IPS DF 6.9 (cell line): ENCODE data around the gene TWF2.
"Not testable (repeated sequence)": the region's sequence is repeated elsewhere in the genome, so short reads cannot be mapped to it uniquely, and the experiment has no call there.

ENCODE experiments used
- DNase-seq: peaks from one replicate; pipeline ENCODE4 v3.0.0-alpha.2; 2013; ENCODE audit warnings: low read depth, low spot score
- H3K27ac ChIP-seq: one replicate; pipeline ENCODE4 v1.5.1; 2013; ENCODE audit warnings: low read length, control low read depth
- H3K27me3 ChIP-seq: 2 replicates; pipeline ENCODE4 v1.6.1; 2013; ENCODE audit warnings: mild to moderate bottlenecking, low read length; ENCODE audit not compliant: control insufficient read depth, insufficient read depth
- H3K36me3 ChIP-seq: 2 replicates; pipeline ENCODE4 v1.6.1; 2013; ENCODE audit warnings: low read length; ENCODE audit not compliant: control insufficient read depth, insufficient read depth
- H3K4me1 ChIP-seq: 2 replicates; pipeline ENCODE4 v1.6.1; 2013; ENCODE audit warnings: low read length; ENCODE audit not compliant: control insufficient read depth, insufficient read depth
- H3K4me3 ChIP-seq: 2 replicates; pipeline ENCODE4 v1.5.1; 2013; ENCODE audit warnings: mild to moderate bottlenecking, low read length
- H3K9me3 ChIP-seq: 2 replicates; pipeline ENCODE4 v1.6.1; 2013; ENCODE audit warnings: low read length, inconsistent platforms; ENCODE audit not compliant: control insufficient read depth, insufficient read depth
- WGBS: extraction: QIAGEN DNeasy Blood & Tissue Kit; methylation state at CpG from one replicate; pipeline ENCODE4 v1.1.7; 2013; ENCODE audit warnings: mixed read lengths, missing lambda C conversion rate; ENCODE audit not compliant: insufficient read length, insufficient coverage; 5-methylcytosine and 5-hydroxymethylcytosine counted together

TWF2 gene

DNA sequence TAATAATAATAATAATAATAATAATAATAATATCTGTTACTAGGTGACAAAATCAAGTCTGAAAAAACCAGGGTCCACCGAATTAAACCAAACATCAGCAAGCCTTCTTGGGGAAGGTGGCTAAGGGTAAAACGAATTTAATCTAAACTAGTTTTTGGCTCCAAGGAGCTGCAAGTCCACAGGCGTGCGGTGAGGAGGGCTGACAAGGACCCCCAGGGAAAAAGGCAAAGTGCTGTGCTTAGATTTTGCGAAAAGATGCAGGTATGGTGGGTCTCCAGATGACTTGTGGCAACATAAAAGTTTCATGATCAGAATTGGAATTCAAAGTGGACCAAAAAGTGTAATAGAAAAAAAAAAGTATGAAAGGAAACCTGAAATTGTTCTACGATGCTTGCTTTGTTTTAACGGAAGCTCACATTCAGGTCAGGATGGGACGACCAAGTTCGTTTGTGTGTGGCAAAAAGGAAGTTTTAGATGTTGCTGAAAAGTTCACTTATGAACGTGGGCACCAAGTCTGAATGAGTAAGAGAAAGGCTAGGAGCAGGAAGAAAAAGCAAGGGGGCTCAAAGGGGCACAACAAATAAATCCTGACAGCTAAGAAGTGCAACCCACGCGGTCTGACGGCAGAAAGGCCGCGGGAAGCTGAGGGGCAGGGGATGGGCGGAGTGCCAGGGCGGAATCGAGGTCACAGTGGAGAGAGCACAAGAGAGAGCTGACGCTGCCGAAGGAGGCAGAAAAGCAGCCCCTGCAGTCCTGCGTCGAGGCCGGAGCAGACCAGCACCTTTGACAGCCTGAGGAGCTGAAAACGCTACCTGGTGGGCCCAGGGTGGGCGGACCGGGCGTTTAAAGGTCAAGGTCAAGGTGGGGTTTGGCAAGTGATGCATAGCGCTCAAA, 38.4 kb upstream of the TWF2 start:
- peak overlapping the region; percentile 85; the same call in 1 of the 2 replicates for H3K4me3 ChIP-seq
- no peaks in the 10 kb centered on the region for H3K27me3 ChIP-seq
- no peak overlapping the region for H3K27ac ChIP-seq
- H3K4me1 ChIP-seq: no peaks in the 10 kb centered on the region
- no peaks in the 10 kb centered on the region for H3K36me3 ChIP-seq
- no peaks in the 10 kb centered on the region for H3K9me3 ChIP-seq
- DNase-seq: no peak
- no CpG with 5 or more reads among the region's 28 CpGs for WGBS

DNA sequence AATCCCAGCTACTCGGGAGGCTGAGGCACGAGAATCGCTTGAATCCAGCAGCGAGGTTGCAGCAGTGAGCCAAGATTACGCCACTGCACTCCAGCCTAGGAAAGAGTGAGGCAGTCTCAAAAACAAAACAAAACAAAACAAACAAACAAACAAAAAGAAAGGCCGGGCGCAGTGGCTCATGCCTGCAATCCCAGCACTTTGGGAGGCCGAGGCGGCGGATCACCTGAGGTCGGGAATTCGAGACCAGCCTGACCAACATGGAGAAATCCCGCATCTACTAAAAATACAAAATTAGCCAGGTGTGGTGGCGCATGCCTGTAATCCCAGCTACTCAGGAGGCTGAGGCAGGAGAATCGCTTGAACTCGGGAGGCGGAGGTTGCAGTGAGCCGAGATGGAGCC, 35.8 kb upstream of the TWF2 start:
- not testable (repeated sequence) for DNase-seq, H3K4me3 ChIP-seq
- WGBS: no CpG with 5 or more reads among the region's 18 CpGs

DNA sequence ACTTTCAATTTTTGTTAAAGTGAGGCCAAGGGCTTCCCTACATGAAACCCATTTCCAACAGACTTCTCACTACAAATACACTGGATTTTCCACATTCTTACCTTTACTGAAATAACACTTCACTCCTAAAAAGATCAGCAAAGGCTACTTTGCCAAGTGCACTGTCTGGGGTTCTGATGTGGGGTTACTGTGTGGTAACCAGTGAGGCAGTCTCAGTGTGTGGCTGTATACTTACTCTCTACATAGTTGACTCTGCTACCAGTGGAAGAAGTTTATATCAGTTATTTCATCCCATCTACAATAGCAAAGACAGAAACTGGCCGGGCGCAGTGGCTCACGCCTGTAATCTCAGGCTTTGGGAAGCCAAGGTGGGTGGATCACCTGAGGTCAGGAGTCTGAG, 33.9 kb upstream of the TWF2 start:
- Histone ChIP-seq H3K27me3 (no peaks in the 10 kb centered on the region), H3K9me3 (no peaks in the 10 kb centered on the region; the same call in 1 of the 2 replicates), H3K4me3 (no peak overlapping the region), H3K4me1 (no peaks in the 10 kb centered on the region), H3K27ac (no peak overlapping the region), H3K36me3 (peaks cover 4% of the 10 kb centered on the region; the same call in 1 of the 2 replicates)
- no peak for DNase-seq
- WGBS: no CpG with 5 or more reads among the region's 3 CpGs

More for the DNA sequence above, 35.8 kb upstream of the TWF2 start:
- not testable (repeated sequence) for H3K27ac ChIP-seq, H3K9me3 ChIP-seq, H3K27me3 ChIP-seq, H3K36me3 ChIP-seq, H3K4me1 ChIP-seq

DNA sequence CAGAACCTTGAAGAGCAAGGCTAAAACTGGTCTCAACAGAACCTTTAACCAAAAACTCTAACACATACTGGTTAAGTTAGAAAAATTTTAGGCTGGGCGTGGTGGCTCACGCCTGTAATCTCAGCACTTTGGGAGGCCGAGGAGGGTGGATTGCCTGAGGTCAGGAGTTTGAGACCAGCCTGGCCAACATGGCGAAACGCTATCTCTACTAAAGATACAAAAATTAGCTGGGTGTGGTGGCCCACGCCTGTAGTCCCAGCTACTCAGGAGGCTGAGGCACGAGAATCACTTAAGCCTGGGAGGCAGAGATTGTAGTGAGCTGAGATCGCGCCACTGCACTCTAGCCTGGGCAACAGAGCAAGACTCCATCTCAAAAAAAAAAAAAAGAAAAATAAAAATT, 33.2 kb upstream of the TWF2 start:
- not testable (repeated sequence) for H3K36me3 ChIP-seq, H3K27ac ChIP-seq, H3K4me1 ChIP-seq, DNase-seq, H3K4me3 ChIP-seq, H3K9me3 ChIP-seq, H3K27me3 ChIP-seq
- no CpG with 5 or more reads among the region's 9 CpGs for WGBS

DNA sequence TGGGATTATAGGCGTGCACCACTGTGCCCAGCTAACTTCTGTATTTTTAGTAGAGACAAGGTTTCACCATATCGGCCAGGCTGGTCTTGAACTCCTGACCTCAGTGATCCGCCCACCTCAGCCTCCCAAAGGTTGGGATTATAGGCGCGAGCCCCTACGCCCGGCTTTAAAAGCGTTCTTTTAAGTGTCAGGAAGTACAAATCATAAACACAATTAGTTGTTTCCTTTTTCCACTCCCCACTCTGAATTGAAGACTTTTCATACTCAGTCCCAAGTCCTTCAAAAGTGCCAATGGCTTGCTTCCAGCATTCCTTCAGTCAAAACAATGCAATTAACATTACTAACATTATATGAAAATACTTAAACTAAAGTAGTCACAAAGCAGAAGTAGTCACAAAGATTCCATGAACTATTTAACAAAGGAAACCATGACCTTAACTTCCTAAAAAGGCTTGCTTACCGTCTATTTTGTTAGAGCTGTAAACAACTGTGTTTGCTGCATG, 31.3 kb upstream of the TWF2 start:
- Histone ChIP-seq H3K36me3 (peaks cover 7% of the 10 kb centered on the region; the same call in 1 of the 2 replicates), H3K27ac (no peak overlapping the region), H3K27me3 (no peaks in the 10 kb centered on the region), H3K4me3 (no peak overlapping the region), H3K4me1 (no peaks in the 10 kb centered on the region), H3K9me3 (no peaks in the 10 kb centered on the region; the same call in 1 of the 2 replicates)
- no CpG with 5 or more reads among the region's 9 CpGs for WGBS
- DNase-seq: no peak

DNA sequence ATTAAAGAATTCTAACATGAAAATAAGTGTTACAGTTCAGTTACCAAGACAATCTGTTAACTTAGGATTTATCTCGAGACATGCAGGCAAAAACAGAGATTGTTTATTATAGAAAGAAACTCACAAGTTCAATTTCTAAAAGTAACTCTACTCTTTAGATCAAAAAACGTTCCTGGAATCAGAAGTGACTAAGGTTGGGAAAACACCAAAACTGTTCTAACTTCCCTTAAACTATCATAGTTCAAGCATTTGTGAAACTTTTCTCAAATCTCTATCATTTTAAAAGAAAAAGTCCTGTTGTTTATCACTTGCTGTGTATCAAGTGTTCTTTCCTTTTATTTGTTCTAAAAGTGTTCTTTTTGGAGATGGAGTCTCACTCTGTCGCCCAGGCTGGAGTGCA, 30.8 kb upstream of the TWF2 start:
- Histone ChIP-seq H3K27ac (no peak overlapping the region), H3K4me1 (no peaks in the 10 kb centered on the region), H3K9me3 (no peaks in the 10 kb centered on the region; the same call in 1 of the 2 replicates), H3K27me3 (no peaks in the 10 kb centered on the region), H3K4me3 (no peak overlapping the region), H3K36me3 (peaks cover 7% of the 10 kb centered on the region; the same call in 1 of the 2 replicates)
- no CpG with 5 or more reads among the region's 3 CpGs for WGBS
- DNase-seq: no peak

DNA sequence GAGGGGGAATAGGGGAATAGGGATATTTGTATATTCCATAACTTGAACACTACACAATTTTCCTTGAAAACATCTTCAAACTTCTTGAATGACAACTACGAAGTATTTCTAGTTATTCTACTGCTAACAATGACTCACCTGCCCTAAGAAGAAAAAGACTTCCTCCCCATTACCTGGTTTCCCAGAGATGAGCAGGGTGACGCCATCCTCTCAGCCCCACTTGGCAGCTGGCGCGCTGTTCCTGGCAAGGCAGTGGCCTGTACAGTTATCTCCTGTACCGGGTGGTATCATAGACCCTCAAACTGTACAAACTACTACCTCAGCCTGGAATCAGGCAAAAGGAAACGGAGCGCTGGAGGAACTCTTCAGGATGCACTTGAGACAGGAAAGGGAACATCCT, 29.1 kb upstream of the TWF2 start:
- no peaks in the 10 kb centered on the region for H3K4me1 ChIP-seq
- H3K27ac ChIP-seq: no peak overlapping the region
- no peaks in the 10 kb centered on the region; the same call in 1 of the 2 replicates for H3K9me3 ChIP-seq
- H3K36me3 ChIP-seq: peaks cover 8% of the 10 kb centered on the region; the same call in 1 of the 2 replicates
- WGBS: no CpG with 5 or more reads among the region's 7 CpGs
- DNase-seq: no peak
- H3K4me3 ChIP-seq: no peak overlapping the region
- no peaks in the 10 kb centered on the region for H3K27me3 ChIP-seq

DNA sequence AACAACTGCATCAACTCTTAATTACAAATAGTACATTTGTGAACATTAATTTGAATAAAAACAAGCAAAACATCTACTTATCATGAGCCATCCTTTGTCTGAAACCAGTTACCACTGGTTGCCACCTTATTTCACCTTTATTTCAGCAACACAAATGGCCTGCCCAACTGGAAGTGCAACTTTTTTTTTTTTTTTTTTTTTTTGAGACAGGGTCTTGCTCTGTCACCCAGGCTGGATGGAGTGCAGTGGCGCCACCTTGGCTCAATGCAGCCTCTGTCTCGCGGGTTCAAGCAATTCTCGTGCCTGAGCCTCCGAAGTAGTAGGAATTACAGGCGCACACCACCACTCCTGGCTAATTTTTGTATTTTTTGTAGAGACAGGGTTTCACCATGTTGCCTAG, 26.4 kb upstream of the TWF2 start:
- Histone ChIP-seq H3K4me1 (no peaks in the 10 kb centered on the region), H3K27me3 (no peaks in the 10 kb centered on the region), H3K4me3 (no peak overlapping the region), H3K36me3 (peaks cover 14% of the 10 kb centered on the region; the same call in 1 of the 2 replicates), H3K27ac (no peak overlapping the region), H3K9me3 (no peaks in the 10 kb centered on the region)
- DNase-seq: no peak
- no CpG with 5 or more reads among the region's 6 CpGs for WGBS

DNA sequence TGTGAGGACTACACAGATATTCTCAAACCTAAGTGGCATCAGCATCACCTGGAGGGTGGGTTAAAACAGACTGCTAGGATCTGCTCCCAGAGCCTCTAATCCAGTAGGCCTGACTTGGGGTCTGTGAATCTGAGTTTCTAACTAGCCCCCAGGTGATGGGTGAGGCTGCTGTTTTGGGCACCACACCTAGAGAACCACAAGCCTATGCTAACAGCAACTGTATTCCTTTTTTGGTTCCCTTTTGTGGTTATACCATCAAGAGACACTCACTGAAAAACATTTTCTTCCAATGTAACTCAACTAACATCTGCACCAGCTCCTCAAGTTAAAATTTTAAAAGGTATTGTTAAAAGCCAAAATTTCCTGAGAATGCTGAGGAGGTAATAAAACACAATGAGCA, 23.5 kb upstream of the TWF2 start:
- Histone ChIP-seq H3K27ac (no peak overlapping the region), H3K4me3 (no peak overlapping the region), H3K9me3 (no peaks in the 10 kb centered on the region), H3K36me3 (peaks cover 27% of the 10 kb centered on the region; the same call in 1 of the 2 replicates), H3K27me3 (no peaks in the 10 kb centered on the region), H3K4me1 (no peaks in the 10 kb centered on the region)
- no peak for DNase-seq

DNA sequence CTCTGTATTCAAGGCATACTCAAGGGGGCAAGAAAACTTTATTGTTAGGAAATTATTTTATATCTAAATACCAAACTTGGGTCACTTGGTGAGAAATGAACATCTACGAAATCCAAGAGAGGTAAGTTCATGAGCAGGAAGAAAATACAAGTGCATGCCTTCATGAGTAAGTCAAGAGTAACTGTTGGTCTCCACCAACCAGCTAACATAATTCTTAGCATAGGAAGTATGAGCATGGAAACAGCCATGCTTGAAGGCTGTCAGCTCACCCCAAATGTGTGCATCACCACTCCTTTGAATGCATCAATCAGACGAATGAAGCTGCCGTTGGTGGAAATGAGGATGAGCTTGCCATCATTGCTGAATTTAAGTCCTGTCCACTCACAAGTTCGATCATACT, 20.5 kb upstream of the TWF2 start:
- no peak overlapping the region for H3K27ac ChIP-seq
- DNase-seq: no peak
- no CpG with 5 or more reads among the region's 4 CpGs for WGBS
- no peaks in the 10 kb centered on the region for H3K27me3 ChIP-seq
- no peaks in the 10 kb centered on the region for H3K9me3 ChIP-seq
- no peak overlapping the region for H3K4me3 ChIP-seq
- no peaks in the 10 kb centered on the region for H3K4me1 ChIP-seq
- peaks cover 42% of the 10 kb centered on the region; the same call in 1 of the 2 replicates for H3K36me3 ChIP-seq
